ENCODE results near the gene DFFA. TPM values are rescaled to one million over a fixed set of nuclear protein-coding genes. Genes with fewer than 3 reads are reported as not detected.

The DFFA gene
- total and polyA plus RNA-seq, 9 of the 15 experiments (the other 6 are each of a cell fraction or from before 2014, with no cell fraction given): 39.6 to 74.8 (median 59.2) TPM

DNA sequence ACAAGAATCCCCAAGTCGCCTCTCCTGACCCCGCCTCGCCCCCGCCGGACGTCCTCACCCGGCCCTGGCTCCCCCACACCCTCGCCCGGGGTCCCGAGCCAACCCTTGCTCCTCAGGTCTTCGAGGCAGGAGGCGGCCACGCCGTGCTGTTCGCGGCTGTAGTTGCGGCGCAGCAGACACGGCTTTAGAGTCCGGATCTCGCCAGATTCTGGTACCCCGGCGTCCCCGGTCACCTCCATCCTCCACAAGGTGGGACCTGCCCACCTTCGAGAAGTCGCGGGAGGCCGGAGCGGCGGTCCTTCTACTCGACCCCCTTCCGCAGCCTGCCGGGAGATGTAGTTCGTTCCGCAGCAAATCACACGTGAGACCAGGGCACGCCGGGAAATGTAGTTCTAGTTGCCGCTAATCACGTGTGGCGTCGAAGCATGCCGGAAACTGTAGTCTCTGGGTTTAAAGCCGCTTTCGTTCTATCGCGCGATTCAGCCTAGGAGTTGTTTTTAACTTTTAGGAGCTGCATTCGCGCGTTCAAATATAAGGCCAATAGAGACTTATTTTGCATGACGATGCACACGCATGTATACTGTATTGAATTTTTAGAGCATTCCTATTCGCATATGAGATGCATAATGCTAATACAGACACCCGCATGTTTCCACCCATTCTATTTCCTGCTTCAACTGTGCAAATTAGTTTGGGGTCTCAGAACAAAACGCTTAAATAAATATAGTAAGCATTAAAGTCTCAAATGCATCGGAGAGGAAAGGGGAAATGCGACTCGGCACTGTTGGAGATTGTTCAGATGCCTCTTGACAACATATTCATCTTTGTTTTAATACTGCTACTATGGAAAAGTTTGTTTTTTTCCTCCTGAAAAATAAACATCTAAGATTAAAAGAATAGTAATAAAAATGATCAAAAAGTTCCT lies at the start of gene DFFA (continued):
- TF ChIP-seq, protein P1, sequence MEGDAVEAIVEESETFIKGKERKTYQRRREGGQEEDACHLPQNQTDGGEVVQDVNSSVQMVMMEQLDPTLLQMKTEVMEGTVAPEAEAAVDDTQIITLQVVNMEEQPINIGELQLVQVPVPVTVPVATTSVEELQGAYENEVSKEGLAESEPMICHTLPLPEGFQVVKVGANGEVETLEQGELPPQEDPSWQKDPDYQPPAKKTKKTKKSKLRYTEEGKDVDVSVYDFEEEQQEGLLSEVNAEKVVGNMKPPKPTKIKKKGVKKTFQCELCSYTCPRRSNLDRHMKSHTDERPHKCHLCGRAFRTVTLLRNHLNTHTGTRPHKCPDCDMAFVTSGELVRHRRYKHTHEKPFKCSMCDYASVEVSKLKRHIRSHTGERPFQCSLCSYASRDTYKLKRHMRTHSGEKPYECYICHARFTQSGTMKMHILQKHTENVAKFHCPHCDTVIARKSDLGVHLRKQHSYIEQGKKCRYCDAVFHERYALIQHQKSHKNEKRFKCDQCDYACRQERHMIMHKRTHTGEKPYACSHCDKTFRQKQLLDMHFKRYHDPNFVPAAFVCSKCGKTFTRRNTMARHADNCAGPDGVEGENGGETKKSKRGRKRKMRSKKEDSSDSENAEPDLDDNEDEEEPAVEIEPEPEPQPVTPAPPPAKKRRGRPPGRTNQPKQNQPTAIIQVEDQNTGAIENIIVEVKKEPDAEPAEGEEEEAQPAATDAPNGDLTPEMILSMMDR (IDR thresholded peaks at IDR 0.05 in 2 of 3, conservative IDR thresholded peaks at IDR 0.05 in 1 of 3; ENCODE audit: insufficient read depth in 2 of 3, low read depth in 1 of 3, low read length in 3 of 3): peak in 1 of 3 experiments; percentile 26; a peak in 2 of 6 replicates
- peak; percentile 65; the same call in 1 of the 2 replicates for TF ChIP-seq GATAD2B (IDR thresholded peaks at IDR 0.05; ENCODE audit: borderline replicate concordance)
- TF ChIP-seq SIRT6 (IDR thresholded peaks at IDR 0.05; ENCODE audit: low read depth, low read length): no peak
- no peak for TF ChIP-seq HMG20B (CRISPR knock-in tag; IDR thresholded peaks at IDR 0.05)
- TF ChIP-seq MCM7 (IDR thresholded peaks at IDR 0.05): no peak
- TF ChIP-seq MTA3 (IDR thresholded peaks at IDR 0.05; ENCODE audit: borderline replicate concordance): peak; percentile 82; the same call in 1 of the 2 replicates
- TF ChIP-seq RAD51 (IDR thresholded peaks at IDR 0.05; ENCODE audit: borderline replicate concordance, low read depth): peak; percentile 97
- peak; percentile 75 for TF ChIP-seq HDAC8 (tag; IDR thresholded peaks at IDR 0.05)
- no peak; the same call in 1 of the 2 replicates for TF ChIP-seq TEAD4 (IDR thresholded peaks at IDR 0.05; ENCODE audit: low read length)
- no peak for TF ChIP-seq TEAD4 (CRISPR knock-in tag; IDR thresholded peaks at IDR 0.05; ENCODE audit: borderline replicate concordance)
- TF ChIP-seq, protein P2, sequence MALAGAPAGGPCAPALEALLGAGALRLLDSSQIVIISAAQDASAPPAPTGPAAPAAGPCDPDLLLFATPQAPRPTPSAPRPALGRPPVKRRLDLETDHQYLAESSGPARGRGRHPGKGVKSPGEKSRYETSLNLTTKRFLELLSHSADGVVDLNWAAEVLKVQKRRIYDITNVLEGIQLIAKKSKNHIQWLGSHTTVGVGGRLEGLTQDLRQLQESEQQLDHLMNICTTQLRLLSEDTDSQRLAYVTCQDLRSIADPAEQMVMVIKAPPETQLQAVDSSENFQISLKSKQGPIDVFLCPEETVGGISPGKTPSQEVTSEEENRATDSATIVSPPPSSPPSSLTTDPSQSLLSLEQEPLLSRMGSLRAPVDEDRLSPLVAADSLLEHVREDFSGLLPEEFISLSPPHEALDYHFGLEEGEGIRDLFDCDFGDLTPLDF (CRISPR knock-in tag; IDR thresholded peaks at IDR 0.05): peak; percentile 79; the same call in 1 of the 2 replicates
- TF ChIP-seq, protein P3, sequence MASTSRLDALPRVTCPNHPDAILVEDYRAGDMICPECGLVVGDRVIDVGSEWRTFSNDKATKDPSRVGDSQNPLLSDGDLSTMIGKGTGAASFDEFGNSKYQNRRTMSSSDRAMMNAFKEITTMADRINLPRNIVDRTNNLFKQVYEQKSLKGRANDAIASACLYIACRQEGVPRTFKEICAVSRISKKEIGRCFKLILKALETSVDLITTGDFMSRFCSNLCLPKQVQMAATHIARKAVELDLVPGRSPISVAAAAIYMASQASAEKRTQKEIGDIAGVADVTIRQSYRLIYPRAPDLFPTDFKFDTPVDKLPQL (IDR thresholded peaks at IDR 0.05; ENCODE audit: extremely low read depth, insufficient read length): no peak
- TF ChIP-seq ZFP1 (CRISPR knock-in tag; IDR thresholded peaks at IDR 0.05): 0 out of 2 replicates have a peak, but pooled peaks have one; percentile 20
- TF ChIP-seq, protein P4, sequence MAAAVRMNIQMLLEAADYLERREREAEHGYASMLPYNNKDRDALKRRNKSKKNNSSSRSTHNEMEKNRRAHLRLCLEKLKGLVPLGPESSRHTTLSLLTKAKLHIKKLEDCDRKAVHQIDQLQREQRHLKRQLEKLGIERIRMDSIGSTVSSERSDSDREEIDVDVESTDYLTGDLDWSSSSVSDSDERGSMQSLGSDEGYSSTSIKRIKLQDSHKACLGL (CRISPR knock-in tag; IDR thresholded peaks at IDR 0.05; ENCODE audit: borderline replicate concordance, poor library complexity, severe bottlenecking): peak; percentile 81
- TF ChIP-seq HNRNPH1 (optimal IDR thresholded peaks at IDR 0.05; ENCODE audit: low read depth, low read length): no peak
- TF ChIP-seq SIN3A (IDR thresholded peaks at IDR 0.05; ENCODE audit: borderline replicate concordance in 2 of 2, control insufficient read depth in 1 of 2, low read depth in 2 of 2, low read length in 2 of 2): peak; percentile 87 to 95
- TF ChIP-seq, protein P5, sequence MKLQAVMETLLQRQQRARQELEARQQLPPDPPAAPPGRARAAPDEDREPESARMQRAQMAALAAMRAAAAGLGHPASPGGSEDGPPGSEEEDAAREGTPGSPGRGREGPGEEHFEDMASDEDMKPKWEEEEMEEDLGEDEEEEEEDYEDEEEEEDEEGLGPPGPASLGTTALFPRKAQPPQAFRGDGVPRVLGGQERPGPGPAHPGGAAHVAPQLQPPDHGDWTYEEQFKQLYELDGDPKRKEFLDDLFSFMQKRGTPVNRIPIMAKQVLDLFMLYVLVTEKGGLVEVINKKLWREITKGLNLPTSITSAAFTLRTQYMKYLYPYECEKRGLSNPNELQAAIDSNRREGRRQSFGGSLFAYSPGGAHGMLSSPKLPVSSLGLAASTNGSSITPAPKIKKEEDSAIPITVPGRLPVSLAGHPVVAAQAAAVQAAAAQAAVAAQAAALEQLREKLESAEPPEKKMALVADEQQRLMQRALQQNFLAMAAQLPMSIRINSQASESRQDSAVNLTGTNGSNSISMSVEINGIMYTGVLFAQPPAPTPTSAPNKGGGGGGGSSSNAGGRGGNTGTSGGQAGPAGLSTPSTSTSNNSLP (IDR thresholded peaks at IDR 0.05; ENCODE audit: borderline replicate concordance, low read depth, low read length): no peak
- TF ChIP-seq SIN3B (IDR thresholded peaks at IDR 0.05; ENCODE audit: low read depth): peak; percentile 45; the same call in 1 of the 2 replicates

All from K562 (cell line).